Type B pancreatic cell (in vitro differentiated cells): ENCODE measurements around the gene TLR2. TPM values are rescaled to one million over a fixed set of nuclear protein-coding genes. Genes with fewer than 3 reads are reported as not detected.

Source experiments
- DNase-seq: peaks from one replicate; pipeline ENCODE4 v3.0.0; 2021; ENCODE audit warnings: mixed read lengths; ENCODE audit not compliant: unreplicated experiment; ENCODE audit errors: extremely low spot score
- H3K27ac Mint-ChIP-seq: 2 replicates; pipeline ENCODE4 v1.8.0; 2021; ENCODE audit warnings: mild to moderate bottlenecking, mixed read lengths
- H3K27me3 Mint-ChIP-seq: 2 replicates; pipeline ENCODE4 v1.8.0; 2021; ENCODE audit warnings: mixed read lengths
- H3K36me3 Mint-ChIP-seq: 2 replicates; pipeline ENCODE4 v1.8.0; 2021; ENCODE audit warnings: mixed read lengths
- H3K4me1 Mint-ChIP-seq: one replicate; pipeline ENCODE4 v1.8.0; 2021; ENCODE audit warnings: mixed read lengths; ENCODE audit not compliant: unreplicated experiment
- H3K4me3 Mint-ChIP-seq: 2 replicates; pipeline ENCODE4 v1.8.0; 2021; ENCODE audit warnings: mild to moderate bottlenecking, mixed read lengths
- H3K9me3 Mint-ChIP-seq: 2 replicates; pipeline ENCODE4 v1.8.0; 2021; ENCODE audit warnings: mixed read lengths
- total RNA-seq: library from RNA; stranded (reverse); gene quantifications from 2 replicates; pipeline ENCODE4 v1.2.1, GENCODE V29; 2021; ENCODE audit warnings: low replicate concordance
- TF ChIP-seq, protein P1 (sequence below): fragments of 200-600 bp; sonication (generic); conservative IDR thresholded peaks from 2 replicates; pipeline ENCODE4 v1.5.0; 2021; ENCODE audit warnings: antibody characterized with exemption, mild to moderate bottlenecking

The TLR2 gene
- total RNA-seq, 1 donor from 2014 or later = 1.2 TPM

DNA sequence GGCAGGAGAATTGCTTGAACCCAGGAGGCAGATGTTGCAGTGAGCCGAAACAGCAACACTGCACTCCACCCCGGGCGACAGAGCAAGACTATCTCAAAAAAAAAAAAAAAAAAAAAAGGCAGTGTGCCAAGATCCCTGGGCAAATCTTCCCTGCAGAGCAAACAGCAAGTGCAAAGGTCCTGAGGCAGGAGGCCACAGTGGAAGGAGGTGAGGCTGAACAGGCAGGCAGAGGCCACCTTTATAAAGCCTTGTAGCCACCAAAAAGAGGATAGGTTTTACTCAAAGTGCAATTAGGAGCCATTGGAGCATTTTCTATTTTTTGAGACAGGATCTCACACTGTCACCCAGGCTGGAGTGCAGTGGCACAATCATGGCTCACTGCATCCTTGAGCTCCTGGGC is 45.1 kb upstream of the TLR2 start:
- Mint-ChIP-seq H3K27me3 (no peaks in the 10 kb centered on the region), H3K9me3 (no peaks in the 10 kb centered on the region), H3K27ac (no peak overlapping the region), H3K4me3 (no peak overlapping the region), H3K36me3 (peaks cover 17% of the 10 kb centered on the region), H3K4me1 (peaks cover 13% of the 10 kb centered on the region)
- TF ChIP-seq, protein P1, sequence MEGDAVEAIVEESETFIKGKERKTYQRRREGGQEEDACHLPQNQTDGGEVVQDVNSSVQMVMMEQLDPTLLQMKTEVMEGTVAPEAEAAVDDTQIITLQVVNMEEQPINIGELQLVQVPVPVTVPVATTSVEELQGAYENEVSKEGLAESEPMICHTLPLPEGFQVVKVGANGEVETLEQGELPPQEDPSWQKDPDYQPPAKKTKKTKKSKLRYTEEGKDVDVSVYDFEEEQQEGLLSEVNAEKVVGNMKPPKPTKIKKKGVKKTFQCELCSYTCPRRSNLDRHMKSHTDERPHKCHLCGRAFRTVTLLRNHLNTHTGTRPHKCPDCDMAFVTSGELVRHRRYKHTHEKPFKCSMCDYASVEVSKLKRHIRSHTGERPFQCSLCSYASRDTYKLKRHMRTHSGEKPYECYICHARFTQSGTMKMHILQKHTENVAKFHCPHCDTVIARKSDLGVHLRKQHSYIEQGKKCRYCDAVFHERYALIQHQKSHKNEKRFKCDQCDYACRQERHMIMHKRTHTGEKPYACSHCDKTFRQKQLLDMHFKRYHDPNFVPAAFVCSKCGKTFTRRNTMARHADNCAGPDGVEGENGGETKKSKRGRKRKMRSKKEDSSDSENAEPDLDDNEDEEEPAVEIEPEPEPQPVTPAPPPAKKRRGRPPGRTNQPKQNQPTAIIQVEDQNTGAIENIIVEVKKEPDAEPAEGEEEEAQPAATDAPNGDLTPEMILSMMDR = no peak
- DNase-seq = no peak

DNA sequence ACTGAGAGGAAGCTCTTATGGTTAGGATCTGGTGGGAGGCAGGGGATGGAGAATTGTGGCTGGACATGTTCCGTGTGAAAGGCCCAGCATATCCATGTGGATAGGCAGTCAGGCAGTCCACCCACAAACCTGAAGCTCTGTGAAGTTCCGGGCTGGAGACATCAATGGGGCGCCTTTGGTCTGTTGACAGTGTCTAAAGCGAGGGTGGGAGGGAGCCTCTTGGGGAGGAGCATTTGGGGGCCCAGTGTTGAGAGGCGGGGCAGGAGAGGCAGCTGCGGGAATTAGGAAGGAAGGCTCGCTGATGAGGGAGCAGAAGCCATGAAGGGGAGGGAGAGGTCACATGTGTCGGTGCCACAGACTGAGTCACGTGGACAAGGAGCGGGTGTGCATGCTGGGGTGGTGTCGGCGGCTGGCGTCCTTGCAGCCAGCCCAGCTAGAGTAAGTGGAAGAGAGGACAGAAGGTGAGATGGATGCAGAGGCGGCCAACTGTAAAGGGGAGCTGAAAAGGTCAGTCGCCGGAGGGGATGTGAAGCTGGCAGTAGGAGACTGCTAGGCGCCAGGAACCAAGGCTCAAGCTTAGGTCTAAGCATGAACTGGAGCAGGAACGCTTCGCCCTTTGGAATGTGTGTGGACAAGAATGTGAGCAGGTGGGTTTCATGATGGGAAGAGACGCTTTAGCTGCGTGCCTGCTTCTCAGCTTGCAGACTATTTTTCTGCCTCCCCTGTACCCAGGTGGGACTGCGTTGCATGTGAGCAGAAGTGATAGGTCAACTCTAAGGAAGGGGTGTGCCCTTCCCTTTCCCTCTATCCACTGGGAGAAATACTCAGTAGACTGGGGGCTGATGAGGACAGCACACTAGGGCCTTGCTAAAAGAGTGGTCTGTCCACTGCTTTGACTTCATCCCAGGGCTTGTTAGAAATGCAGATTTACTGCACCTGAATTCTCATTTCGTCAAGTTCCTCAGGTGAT is 44.0 kb upstream of the TLR2 start:
- no peak for DNase-seq
- H3K9me3 Mint-ChIP-seq = peaks cover 2% of the 10 kb centered on the region
- no peak overlapping the region for H3K4me3 Mint-ChIP-seq
- H3K27ac Mint-ChIP-seq = no peak overlapping the region
- peaks cover 13% of the 10 kb centered on the region for H3K36me3 Mint-ChIP-seq
- H3K27me3 Mint-ChIP-seq = no peaks in the 10 kb centered on the region
- H3K4me1 Mint-ChIP-seq = peaks cover 13% of the 10 kb centered on the region
- TF ChIP-seq, protein P1 = no peak

DNA sequence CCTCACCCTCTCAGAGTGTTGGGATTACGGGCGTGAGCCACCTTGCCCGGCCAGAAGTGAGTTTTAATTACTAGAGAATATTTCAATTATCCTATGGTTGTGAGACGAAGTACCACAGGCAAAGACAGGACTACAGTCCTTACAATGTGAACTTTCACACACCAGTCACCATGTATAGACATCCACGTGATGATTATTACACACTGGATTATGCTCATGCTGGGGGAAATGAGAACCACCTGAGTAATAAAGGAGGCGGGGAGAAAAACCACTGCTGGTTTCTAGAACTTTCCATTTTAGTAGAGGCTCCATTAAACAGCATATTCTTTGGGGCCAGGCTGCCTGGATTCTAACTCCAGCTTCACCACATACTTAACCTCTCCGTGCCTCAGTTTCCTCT is 42.5 kb upstream of the TLR2 start:
- peaks cover 5% of the 10 kb centered on the region for H3K9me3 Mint-ChIP-seq

DNA sequence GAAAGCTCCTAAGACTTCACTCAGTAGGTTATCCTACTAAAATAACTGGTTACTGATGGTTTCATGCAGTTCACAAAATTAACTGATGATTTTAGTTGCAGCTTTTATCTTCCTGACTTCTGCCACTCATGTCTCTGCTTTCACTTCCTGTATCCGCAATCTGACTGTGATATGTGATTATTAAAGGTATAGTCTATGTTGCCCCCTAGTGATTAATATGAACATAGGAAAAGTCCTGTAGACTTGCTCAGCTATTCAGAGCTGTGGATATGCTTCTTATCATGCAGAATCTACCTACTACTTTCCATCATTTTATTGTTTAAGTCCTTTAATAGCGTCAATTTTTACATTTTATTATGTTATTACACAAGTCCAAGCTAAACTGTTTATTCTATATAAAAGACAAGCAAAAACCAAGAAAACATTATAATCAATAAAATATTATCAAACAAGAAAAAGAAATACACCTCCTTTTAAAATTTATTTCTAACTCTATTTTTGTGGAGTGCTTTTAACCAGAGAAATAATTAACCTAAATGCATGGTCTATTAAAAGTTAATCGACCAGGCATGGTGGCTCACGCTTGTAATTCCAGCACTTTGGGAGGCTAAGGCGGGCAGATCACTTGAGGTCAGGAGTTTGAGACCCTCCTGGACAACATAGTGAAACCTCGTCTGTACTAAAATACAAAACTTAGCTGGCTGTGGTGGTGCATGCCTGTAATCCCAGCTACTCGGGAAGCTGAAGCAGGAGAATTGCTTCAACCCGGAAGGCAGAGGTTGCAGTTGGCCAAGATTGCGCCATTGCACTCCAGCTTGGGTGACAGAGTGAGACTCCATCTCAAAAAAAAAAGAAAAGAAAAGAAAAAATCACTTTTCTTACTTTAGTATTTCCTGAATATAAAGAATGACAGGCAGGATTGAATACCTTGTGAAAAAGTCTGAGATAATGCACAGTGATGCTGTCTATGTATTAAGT is 40.4 kb upstream of the TLR2 start:
- H3K36me3 Mint-ChIP-seq = peaks cover 4% of the 10 kb centered on the region
- TF ChIP-seq, protein P1 = peak; percentile 75
- no peak overlapping the region for H3K27ac Mint-ChIP-seq
- DNase-seq = no peak
- no peak overlapping the region for H3K4me3 Mint-ChIP-seq
- peaks cover 18% of the 10 kb centered on the region for H3K4me1 Mint-ChIP-seq
- peaks cover 5% of the 10 kb centered on the region for H3K9me3 Mint-ChIP-seq
- H3K27me3 Mint-ChIP-seq = no peaks in the 10 kb centered on the region

More for the DNA sequence above, 42.5 kb upstream of the TLR2 start:
- Mint-ChIP-seq H3K4me1 (peaks cover 13% of the 10 kb centered on the region), H3K27me3 (no peaks in the 10 kb centered on the region), H3K27ac (no peak overlapping the region), H3K36me3 (peaks cover 5% of the 10 kb centered on the region), H3K4me3 (no peak overlapping the region)
- no peak for DNase-seq
- TF ChIP-seq, protein P1 = no peak

DNA sequence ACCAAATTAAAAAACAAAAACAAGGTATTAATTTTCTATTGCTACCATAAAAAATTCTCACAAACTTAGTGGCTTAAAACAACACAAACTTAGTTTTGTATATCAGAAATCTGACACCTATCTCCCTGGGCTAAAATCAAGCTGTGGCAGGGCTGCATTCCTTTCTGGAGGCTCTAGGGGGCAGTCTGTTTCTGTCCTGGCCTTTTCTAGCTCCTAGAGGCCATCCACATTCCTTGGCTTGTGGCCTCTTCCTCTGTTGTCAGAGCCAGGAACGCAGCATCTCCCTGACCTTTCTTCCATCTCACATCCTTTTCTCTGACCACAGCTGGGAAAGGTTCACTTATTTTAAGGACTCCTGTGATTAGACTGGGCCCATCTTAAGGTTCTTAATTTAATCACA is 38.9 kb upstream of the TLR2 start:
- TF ChIP-seq, protein P1 = peak; percentile 56
- no peak overlapping the region for H3K27ac Mint-ChIP-seq
- H3K27me3 Mint-ChIP-seq = no peaks in the 10 kb centered on the region
- peaks cover 10% of the 10 kb centered on the region for H3K4me1 Mint-ChIP-seq
- H3K4me3 Mint-ChIP-seq = no peak overlapping the region
- H3K36me3 Mint-ChIP-seq = no peaks in the 10 kb centered on the region
- no peak for DNase-seq
- H3K9me3 Mint-ChIP-seq = peaks cover 5% of the 10 kb centered on the region
